Measurements from ENCODE around the gene MAPK6.

MAPK6 gene

DNA sequence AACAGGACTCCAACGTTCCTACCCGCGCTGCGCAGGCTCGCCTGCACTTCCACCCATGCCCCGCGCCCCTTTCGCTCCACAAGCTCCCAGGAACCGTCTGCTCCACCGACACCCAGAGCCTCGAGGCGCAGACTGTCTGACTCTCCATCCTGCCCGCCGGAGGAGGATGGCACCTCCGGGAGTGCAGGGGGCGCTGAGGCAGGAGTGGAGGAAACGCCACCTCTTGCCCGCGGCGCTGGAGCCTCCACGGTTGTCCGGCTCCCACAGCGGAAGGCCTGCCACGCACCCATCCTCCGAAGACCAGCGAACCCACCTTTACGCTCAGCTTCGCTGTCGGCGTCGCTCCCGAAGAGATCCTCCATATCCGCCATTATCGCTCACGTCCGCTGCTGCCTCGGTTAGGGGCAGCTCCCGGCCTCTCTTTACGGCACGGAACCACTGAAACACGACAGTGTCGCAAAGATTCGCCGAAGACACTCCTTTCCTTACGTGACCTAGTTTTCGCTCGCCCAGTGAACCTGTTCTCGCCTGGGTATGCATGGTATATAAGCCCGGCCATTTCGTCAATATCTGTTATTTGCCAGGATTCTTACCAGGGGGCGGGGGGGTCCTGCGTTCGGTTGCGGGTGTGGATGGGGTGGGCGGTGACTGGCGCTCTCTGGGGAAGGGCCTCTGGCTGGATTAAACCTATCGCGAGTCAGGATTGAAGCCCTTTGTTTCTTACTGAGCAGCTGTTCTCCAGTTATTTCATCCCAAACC lies 47.5 kb upstream of the MAPK6 start, which contains the start of gene LEO1:
TSS of gene LEO1 (minus strand) at position 404 of the 759 bp plus-strand sequence. CDS start at position 371, 33 bp downstream.
- TF ChIP-seq FOXP2 (optimal IDR thresholded peaks at IDR 0.05; ENCODE audit: borderline replicate concordance, extremely low read depth, extremely low read length, insufficient read depth): peak; percentile 18
- TF ChIP-seq TAF1 (IDR thresholded peaks at IDR 0.05; ENCODE audit: borderline replicate concordance, insufficient read depth, low read length): peak; percentile 96
- TF ChIP-seq, protein P1, sequence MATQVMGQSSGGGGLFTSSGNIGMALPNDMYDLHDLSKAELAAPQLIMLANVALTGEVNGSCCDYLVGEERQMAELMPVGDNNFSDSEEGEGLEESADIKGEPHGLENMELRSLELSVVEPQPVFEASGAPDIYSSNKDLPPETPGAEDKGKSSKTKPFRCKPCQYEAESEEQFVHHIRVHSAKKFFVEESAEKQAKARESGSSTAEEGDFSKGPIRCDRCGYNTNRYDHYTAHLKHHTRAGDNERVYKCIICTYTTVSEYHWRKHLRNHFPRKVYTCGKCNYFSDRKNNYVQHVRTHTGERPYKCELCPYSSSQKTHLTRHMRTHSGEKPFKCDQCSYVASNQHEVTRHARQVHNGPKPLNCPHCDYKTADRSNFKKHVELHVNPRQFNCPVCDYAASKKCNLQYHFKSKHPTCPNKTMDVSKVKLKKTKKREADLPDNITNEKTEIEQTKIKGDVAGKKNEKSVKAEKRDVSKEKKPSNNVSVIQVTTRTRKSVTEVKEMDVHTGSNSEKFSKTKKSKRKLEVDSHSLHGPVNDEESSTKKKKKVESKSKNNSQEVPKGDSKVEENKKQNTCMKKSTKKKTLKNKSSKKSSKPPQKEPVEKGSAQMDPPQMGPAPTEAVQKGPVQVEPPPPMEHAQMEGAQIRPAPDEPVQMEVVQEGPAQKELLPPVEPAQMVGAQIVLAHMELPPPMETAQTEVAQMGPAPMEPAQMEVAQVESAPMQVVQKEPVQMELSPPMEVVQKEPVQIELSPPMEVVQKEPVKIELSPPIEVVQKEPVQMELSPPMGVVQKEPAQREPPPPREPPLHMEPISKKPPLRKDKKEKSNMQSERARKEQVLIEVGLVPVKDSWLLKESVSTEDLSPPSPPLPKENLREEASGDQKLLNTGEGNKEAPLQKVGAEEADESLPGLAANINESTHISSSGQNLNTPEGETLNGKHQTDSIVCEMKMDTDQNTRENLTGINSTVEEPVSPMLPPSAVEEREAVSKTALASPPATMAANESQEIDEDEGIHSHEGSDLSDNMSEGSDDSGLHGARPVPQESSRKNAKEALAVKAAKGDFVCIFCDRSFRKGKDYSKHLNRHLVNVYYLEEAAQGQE (IDR thresholded peaks at IDR 0.05; ENCODE audit: insufficient read depth in 1 of 2, low read depth in 2 of 2, low read length in 2 of 2): no peak; a peak in 1 of 4 replicates
- TF ChIP-seq POLR2AphosphoS5 (IDR thresholded peaks at IDR 0.05; ENCODE audit: low read depth, low read length): peak; percentile 91
- no peak for TF ChIP-seq SIN3A (IDR thresholded peaks at IDR 0.05; ENCODE audit: borderline replicate concordance, insufficient read depth, low read length)

DNA sequence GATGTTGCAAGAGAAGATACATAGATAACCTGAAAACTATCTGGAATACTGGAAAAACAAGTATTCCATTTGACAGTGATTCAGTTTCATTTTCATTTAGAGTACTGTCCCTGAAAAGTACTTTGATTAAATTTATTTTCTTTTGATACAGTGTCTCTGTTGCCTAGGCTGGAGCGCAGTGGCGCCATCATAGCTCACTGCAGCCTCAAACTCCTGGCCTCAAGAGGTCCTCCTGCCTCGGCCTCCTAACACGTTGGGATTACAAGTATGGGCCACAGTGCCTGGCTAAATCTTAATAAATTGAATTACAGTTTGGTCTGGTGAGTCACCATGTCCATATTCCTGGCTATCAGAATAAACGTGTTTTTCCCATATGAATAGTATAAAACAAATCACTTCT lies 45.8 kb upstream of the MAPK6 start:
- TF ChIP-seq, protein P1 (IDR thresholded peaks at IDR 0.05; ENCODE audit: insufficient read depth in 1 of 2, low read depth in 2 of 2, low read length in 2 of 2): no peak

DNA sequence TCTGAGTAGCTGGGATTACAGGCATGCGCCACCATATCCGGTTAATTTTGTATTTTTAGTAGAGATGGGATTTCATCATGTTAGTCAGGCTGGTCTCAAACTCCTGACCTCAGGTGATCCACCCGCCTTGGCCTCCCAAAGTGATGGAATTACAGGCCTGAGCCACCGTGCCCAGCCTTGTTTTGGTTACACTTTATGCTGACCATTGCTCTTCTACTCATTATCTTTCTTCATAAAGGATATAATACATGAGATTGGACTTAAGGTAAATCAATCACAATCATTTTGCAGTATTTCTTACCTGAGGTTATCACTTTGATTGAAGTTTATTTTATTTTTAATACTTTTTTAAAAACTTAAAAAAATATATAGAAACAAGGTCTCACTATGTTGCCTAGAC lies 45.2 kb upstream of the MAPK6 start:
- TF ChIP-seq, protein P1 (IDR thresholded peaks at IDR 0.05; ENCODE audit: insufficient read depth in 1 of 2, low read depth in 2 of 2, low read length in 2 of 2): no peak

DNA sequence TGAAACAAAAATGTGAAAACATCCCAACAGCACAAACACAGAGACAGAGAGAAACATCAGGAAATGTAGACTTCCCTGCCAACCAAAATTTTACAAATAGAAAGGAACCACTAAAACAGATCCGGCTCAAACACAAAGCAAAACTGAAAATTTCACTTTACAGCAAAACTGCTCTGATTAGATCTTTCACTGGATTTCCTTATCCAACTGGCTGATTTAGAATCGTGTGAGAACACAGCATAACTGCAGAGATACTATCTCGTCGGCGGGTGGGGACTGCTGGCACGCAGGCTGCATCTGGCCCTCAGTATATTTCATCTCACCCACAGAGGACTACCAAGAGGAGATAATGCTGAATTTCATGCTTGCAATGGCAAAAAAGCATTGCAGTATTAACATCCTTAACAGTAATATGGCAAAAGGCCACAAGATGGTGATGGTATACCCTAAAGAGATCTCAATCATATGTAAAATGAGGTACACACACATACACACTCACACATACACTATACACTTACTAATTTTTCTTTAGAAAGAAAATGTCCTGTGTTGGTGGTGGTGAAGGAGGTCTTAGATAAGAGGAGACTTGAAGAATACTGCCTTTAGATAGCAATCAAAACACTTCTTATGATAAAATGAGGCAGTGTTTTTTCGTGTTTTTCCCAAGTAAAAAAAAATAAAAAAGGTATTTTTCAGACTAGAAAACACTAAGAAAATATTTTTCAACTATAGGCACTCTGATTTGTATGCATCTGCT lies 36.8 kb upstream of the MAPK6 start:
- TF ChIP-seq TAF1 (IDR thresholded peaks at IDR 0.05; ENCODE audit: borderline replicate concordance, insufficient read depth, low read length) (no peak), FOXP2 (optimal IDR thresholded peaks at IDR 0.05; ENCODE audit: borderline replicate concordance, extremely low read depth, extremely low read length, insufficient read depth) (no peak), POLR2AphosphoS5 (IDR thresholded peaks at IDR 0.05; ENCODE audit: low read depth, low read length) (no peak), SIN3A (IDR thresholded peaks at IDR 0.05; ENCODE audit: borderline replicate concordance, insufficient read depth, low read length) (no peak)
- TF ChIP-seq, protein P1 (IDR thresholded peaks at IDR 0.05; ENCODE audit: insufficient read depth in 1 of 2, low read depth in 2 of 2, low read length in 2 of 2): no peak

DNA sequence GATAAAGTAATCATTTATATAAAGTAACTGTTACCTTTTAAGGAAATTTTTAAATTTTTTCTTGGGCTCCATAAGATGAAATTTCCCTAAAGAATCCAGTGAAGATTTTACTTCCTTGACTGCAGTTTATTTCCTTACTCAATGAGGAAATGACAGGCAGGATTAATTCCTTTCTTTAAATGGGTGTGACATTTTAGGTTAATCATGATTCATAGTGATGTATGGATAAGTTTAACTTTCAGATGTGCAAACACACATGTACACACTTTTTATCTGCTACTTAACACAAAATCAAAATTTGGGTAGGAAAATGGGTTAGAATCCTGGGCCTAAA lies 36.3 kb upstream of the MAPK6 start:
- TF ChIP-seq SIN3A (IDR thresholded peaks at IDR 0.05; ENCODE audit: borderline replicate concordance, insufficient read depth, low read length) (no peak), FOXP2 (optimal IDR thresholded peaks at IDR 0.05; ENCODE audit: borderline replicate concordance, extremely low read depth, extremely low read length, insufficient read depth) (no peak), POLR2AphosphoS5 (IDR thresholded peaks at IDR 0.05; ENCODE audit: low read depth, low read length) (no peak), TAF1 (IDR thresholded peaks at IDR 0.05; ENCODE audit: borderline replicate concordance, insufficient read depth, low read length) (no peak)
- TF ChIP-seq, protein P1 (IDR thresholded peaks at IDR 0.05; ENCODE audit: insufficient read depth in 1 of 2, low read depth in 2 of 2, low read length in 2 of 2): no peak

All from PFSK-1 (cell line).